Activated naive CD4-positive, alpha-beta T cell treated with anti-CD3 and anti-CD28 coated beads, Interleukin-2, amount 10 ng/mL, durations not matched to agents 7 days and 5 days (primary cell): Measurements from ENCODE around the gene NAB2.

Experiments
- CTCF ChIA-PET: fragments of 350-600 bp; sonication (Branson Sonifier 250); formaldehyde crosslinking; loops from one replicate; lab custom pipeline; 2021; ENCODE audit warnings: antibody characterized with exemption; lab: Charles Lee
- DNase-seq: peaks from one replicate; pipeline ENCODE4 v3.0.0-alpha.2; 2020
- H3K27ac Mint-ChIP-seq: one replicate; pipeline ENCODE4 v1.8.0; 2021; ENCODE audit warnings: mild to moderate bottlenecking, moderate library complexity, mixed read lengths
- H3K27me3 Mint-ChIP-seq: one replicate; pipeline ENCODE4 v1.8.0; 2021; ENCODE audit warnings: mild to moderate bottlenecking, mixed read lengths
- H3K36me3 Mint-ChIP-seq: one replicate; pipeline ENCODE4 v1.8.0; 2021; ENCODE audit warnings: mixed read lengths
- H3K4me1 Mint-ChIP-seq: one replicate; pipeline ENCODE4 v1.8.0; 2021; ENCODE audit warnings: mixed read lengths
- H3K4me3 Mint-ChIP-seq: one replicate; pipeline ENCODE4 v1.8.0; 2021; ENCODE audit warnings: mild to moderate bottlenecking, moderate library complexity, mixed read lengths
- H3K9me3 Mint-ChIP-seq: one replicate; pipeline ENCODE4 v1.8.0; 2021; ENCODE audit warnings: mixed read lengths

NAB2 gene

DNA sequence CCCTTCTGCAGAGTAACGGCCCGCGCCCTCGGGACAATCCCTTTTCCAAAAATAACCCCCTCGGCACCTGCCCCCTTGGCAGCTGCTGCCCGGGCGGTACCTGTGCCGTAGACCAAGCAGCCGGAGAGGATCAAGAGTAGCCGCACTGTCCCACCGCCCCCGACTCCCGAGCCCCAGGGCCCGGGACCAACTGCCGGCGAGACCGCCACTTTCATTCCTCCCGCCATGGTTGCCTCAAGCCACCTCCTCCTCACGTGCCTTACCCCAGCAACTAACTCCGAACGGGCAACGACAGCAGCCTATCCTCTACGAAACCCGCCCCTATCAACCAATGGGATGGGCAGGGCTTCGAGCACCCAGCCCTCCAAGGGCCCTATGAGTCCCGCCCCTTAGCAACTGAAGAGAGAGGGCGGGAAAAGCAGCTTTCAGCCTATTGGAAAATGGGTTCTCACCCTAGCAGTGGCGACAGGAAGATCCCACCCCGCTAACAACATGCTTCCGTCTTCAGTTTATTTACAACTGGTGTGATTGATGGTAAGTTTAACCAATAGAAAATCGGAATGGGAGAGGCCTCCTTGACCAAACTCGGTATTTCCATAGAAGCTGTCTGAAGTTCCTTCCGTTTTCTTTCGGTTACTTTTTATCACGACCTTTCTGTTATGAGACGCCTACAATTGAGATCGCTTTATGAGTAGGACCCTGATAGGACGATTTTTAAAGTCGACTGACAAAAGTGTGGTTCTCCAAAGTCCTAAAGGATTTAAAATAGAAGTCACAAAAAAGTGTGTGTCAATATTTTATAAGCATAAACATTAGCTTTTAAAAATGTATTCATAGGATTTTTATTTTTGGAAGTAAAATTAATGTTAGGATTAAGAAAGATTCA, 10.2 kb upstream of the NAB2 start, which contains the start of gene NEMP1:
NEMP1 (minus strand) TSS at position 273 of the 886 bp plus-strand sequence; CDS start at position 227, 46 bp downstream.
- Mint-ChIP-seq H3K27me3 (no peaks in the 10 kb centered on the region), H3K4me1 (peaks cover 36% of the 10 kb centered on the region), H3K4me3 (peak within 1 kb of the TSS; percentile 79), H3K36me3 (peaks cover 9% of the 10 kb centered on the region), H3K27ac (peak within 1 kb of the TSS; percentile 97), H3K9me3 (no peaks in the 10 kb centered on the region)
- CTCF ChIA-PET, result interaction anchor here (0.6 to 3.3 kb wide), 11 partner anchors 10 to 162 kb away, joined by 3 to 29 read pairs (median 5); partner anchors contain the start of genes NAB2 and STAT6
- DNase-seq, result peak; percentile 98

GRCh38 chr12:57079821-57080220, 9.1 kb upstream of the NAB2 start:
- peaks cover 7% of the 10 kb centered on the region for H3K36me3 Mint-ChIP-seq
- no peaks in the 10 kb centered on the region for H3K9me3 Mint-ChIP-seq
- peak overlapping the region; percentile 97 for H3K27ac Mint-ChIP-seq
- no peak for DNase-seq
- H3K4me3 Mint-ChIP-seq, result peak overlapping the region; percentile 79
- no peaks in the 10 kb centered on the region for H3K27me3 Mint-ChIP-seq
- CTCF ChIA-PET, result interaction anchor here (0.7 to 3.3 kb wide), 6 partner anchors 9 to 161 kb away, joined by 3 to 29 read pairs (median 10); partner anchors contain the start of genes NAB2 and STAT6
- peaks cover 32% of the 10 kb centered on the region for H3K4me1 Mint-ChIP-seq

GRCh38 chr12:57080855-57081254, 8.1 kb upstream of the NAB2 start:
- Mint-ChIP-seq H3K27ac (no peak overlapping the region), H3K36me3 (peaks cover 10% of the 10 kb centered on the region), H3K4me3 (no peak overlapping the region), H3K27me3 (no peaks in the 10 kb centered on the region), H3K4me1 (peaks cover 42% of the 10 kb centered on the region), H3K9me3 (no peaks in the 10 kb centered on the region)
- DNase-seq, result no peak
- CTCF ChIA-PET, result interaction anchor here (2.1 to 2.9 kb wide), 2 partner anchors 12 to 75 kb away, joined by 6 to 12 read pairs; partner anchors contain the start of gene ZBTB39

GRCh38 chr12:57085999-57086492, 2.9 kb upstream of the NAB2 start:
- Mint-ChIP-seq H3K4me3 (peak overlapping the region; percentile 83), H3K9me3 (no peaks in the 10 kb centered on the region)
- CTCF ChIA-PET, result interaction anchor here (1.4 to 2.9 kb wide), 4 partner anchors 10 to 25 kb away, joined by 4 to 19 read pairs (median 6); partner anchors contain the start of gene STAT6

DNA sequence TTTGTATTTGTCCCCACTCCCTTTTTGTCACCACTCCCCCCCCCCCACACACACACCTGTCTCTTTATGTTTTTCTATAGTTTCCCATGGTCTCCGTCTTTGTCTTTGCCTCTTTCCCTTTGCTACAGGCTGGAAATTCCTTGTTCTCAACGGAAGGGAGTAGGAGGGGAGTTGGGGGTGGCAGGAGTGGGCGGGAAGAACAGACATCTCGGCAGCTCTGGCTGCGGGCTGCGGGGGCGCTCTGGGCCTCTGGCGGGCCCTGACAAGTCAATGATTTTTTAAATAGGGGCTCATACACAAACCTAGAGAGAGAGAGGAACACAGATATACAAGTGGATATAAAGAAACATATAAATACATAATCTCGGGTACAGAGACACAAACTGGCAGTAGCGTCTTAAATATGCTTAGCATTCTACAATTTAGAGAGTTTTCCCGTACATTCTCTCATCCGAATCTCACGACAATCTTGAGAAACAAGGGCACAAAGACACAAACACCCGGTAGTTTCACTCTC, 2.4 kb upstream of the NAB2 start:
- peaks cover 16% of the 10 kb centered on the region for H3K36me3 Mint-ChIP-seq
- CTCF ChIA-PET, result interaction anchor here (1.4 to 2.9 kb wide), 4 partner anchors 10 to 25 kb away, joined by 4 to 19 read pairs (median 6); partner anchors contain the start of gene STAT6
- DNase-seq, result peak; percentile 55
- no peaks in the 10 kb centered on the region for H3K9me3 Mint-ChIP-seq
- peak overlapping the region; percentile 94 for H3K27ac Mint-ChIP-seq
- H3K4me1 Mint-ChIP-seq, result peaks cover 54% of the 10 kb centered on the region
- H3K27me3 Mint-ChIP-seq, result no peaks in the 10 kb centered on the region
- H3K4me3 Mint-ChIP-seq, result peak overlapping the region; percentile 83

More at GRCh38 chr12:57085999-57086492, 2.9 kb upstream of the NAB2 start:
- DNase-seq, result peak; percentile 49
- Mint-ChIP-seq H3K27ac (peak overlapping the region; percentile 94), H3K36me3 (peaks cover 12% of the 10 kb centered on the region), H3K4me1 (peaks cover 51% of the 10 kb centered on the region), H3K27me3 (no peaks in the 10 kb centered on the region)

GRCh38 chr12:57087010-57087690, 1.8 kb upstream of the NAB2 start:
- peak; percentile 91 for DNase-seq
- peak overlapping the region; percentile 83 for H3K4me3 Mint-ChIP-seq
- peaks cover 56% of the 10 kb centered on the region for H3K4me1 Mint-ChIP-seq
- peak overlapping the region; percentile 94 for H3K27ac Mint-ChIP-seq
- CTCF ChIA-PET, result interaction anchor here (0.9 to 2.9 kb wide), 7 partner anchors 8 to 673 kb away, joined by 3 to 19 read pairs (median 6); partner anchors contain the start of genes NEMP1 and STAT6
- peaks cover 17% of the 10 kb centered on the region for H3K36me3 Mint-ChIP-seq
- H3K9me3 Mint-ChIP-seq, result no peaks in the 10 kb centered on the region
- no peaks in the 10 kb centered on the region for H3K27me3 Mint-ChIP-seq

- peaks cover 19% of the 10 kb centered on the region for H3K36me3 Mint-ChIP-seq
- H3K4me3 Mint-ChIP-seq, result peak overlapping the region; percentile 83
- no peaks in the 10 kb centered on the region for H3K9me3 Mint-ChIP-seq
- H3K4me1 Mint-ChIP-seq, result peaks cover 61% of the 10 kb centered on the region
- H3K27me3 Mint-ChIP-seq, result no peaks in the 10 kb centered on the region
- peak; percentile 83 for DNase-seq
- H3K27ac Mint-ChIP-seq, result peak overlapping the region; percentile 94
- CTCF ChIA-PET, result interaction anchor here (0.9 to 2.9 kb wide), 6 partner anchors 8 to 672 kb away, joined by 3 to 19 read pairs (median 6); partner anchors contain the start of genes NEMP1 and STAT6
Measured at GRCh38 chr12:57087691-57088353, 1.1 kb upstream of the NAB2 start.

GRCh38 chr12:57089271-57090245, 644 bp downstream of the NAB2 start:
- H3K4me1 Mint-ChIP-seq, result peaks cover 73% of the 10 kb centered on the region
- CTCF ChIA-PET, result interaction anchor here (1.6 to 4.7 kb wide), 3 partner anchors 9 to 19 kb away, joined by 5 to 76 read pairs (median 8); partner anchors contain the start of gene NEMP1
- no peaks in the 10 kb centered on the region for H3K27me3 Mint-ChIP-seq
- H3K4me3 Mint-ChIP-seq, result peak overlapping the region; percentile 88
- H3K27ac Mint-ChIP-seq, result peak overlapping the region; percentile 84
- peak; percentile 68 for DNase-seq
- no peaks in the 10 kb centered on the region for H3K9me3 Mint-ChIP-seq
- H3K36me3 Mint-ChIP-seq, result peaks cover 19% of the 10 kb centered on the region

GRCh38 chr12:57090490-57090889, 1.6 kb downstream of the NAB2 start:
- Mint-ChIP-seq H3K27me3 (no peaks in the 10 kb centered on the region), H3K27ac (no peak overlapping the region), H3K9me3 (no peaks in the 10 kb centered on the region), H3K4me3 (peak overlapping the region; percentile 88), H3K36me3 (peaks cover 19% of the 10 kb centered on the region), H3K4me1 (peaks cover 72% of the 10 kb centered on the region)
- CTCF ChIA-PET, result interaction anchor here (1.0 to 10.4 kb wide), 6 partner anchors 8 to 86 kb away, joined by 4 to 100 read pairs (median 12); partner anchors contain the start of genes STAT6 and ZBTB39
- no peak for DNase-seq

DNA sequence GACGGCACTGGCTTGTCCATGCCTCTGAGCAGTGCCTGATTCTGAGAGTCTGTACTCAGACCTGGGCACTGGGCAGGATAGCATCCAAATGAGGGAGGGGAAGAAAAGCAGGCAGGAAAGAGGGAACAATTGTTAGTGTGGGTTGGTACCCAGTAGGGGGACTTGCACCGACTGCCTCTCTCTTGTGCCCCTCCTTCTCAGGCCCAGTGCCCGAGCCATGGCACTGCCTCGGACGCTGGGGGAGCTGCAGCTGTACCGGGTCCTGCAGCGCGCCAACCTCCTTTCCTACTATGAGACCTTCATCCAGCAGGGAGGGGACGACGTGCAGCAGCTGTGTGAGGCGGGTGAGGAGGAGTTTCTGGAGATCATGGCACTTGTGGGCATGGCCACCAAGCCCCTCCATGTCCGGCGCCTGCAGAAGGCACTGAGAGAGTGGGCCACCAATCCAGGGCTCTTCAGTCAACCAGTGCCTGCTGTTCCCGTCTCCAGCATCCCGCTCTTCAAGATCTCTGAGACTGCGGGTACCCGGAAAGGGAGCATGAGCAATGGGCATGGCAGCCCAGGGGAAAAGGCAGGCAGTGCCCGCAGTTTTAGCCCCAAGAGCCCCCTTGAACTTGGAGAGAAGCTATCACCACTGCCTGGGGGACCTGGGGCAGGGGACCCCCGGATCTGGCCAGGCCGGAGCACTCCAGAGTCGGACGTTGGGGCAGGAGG, 2.2 kb downstream of the NAB2 start:
- H3K9me3 Mint-ChIP-seq, result no peaks in the 10 kb centered on the region
- peaks cover 70% of the 10 kb centered on the region for H3K4me1 Mint-ChIP-seq
- H3K4me3 Mint-ChIP-seq, result peak overlapping the region; percentile 88
- no peaks in the 10 kb centered on the region for H3K27me3 Mint-ChIP-seq
- H3K27ac Mint-ChIP-seq, result no peak overlapping the region
- no peak for DNase-seq
- H3K36me3 Mint-ChIP-seq, result peaks cover 23% of the 10 kb centered on the region
- CTCF ChIA-PET, result interaction anchor here (1.0 to 10.4 kb wide), 12 partner anchors 8 to 86 kb away, joined by 3 to 100 read pairs (median 7); partner anchors contain the start of genes STAT6 and ZBTB39
